Measurements from ENCODE around the gene RFT1.

The RFT1 gene

GRCh38 chr3:53126601-53127000 lies 3.6 kb downstream of the RFT1 start:
- TF ChIP-seq, protein P1, sequence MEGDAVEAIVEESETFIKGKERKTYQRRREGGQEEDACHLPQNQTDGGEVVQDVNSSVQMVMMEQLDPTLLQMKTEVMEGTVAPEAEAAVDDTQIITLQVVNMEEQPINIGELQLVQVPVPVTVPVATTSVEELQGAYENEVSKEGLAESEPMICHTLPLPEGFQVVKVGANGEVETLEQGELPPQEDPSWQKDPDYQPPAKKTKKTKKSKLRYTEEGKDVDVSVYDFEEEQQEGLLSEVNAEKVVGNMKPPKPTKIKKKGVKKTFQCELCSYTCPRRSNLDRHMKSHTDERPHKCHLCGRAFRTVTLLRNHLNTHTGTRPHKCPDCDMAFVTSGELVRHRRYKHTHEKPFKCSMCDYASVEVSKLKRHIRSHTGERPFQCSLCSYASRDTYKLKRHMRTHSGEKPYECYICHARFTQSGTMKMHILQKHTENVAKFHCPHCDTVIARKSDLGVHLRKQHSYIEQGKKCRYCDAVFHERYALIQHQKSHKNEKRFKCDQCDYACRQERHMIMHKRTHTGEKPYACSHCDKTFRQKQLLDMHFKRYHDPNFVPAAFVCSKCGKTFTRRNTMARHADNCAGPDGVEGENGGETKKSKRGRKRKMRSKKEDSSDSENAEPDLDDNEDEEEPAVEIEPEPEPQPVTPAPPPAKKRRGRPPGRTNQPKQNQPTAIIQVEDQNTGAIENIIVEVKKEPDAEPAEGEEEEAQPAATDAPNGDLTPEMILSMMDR (IDR thresholded peaks at IDR 0.05; ENCODE audit: low read depth, low read length): no peak
- DNase-seq (ENCODE audit: extremely low read depth, low read depth): no peak

DNA sequence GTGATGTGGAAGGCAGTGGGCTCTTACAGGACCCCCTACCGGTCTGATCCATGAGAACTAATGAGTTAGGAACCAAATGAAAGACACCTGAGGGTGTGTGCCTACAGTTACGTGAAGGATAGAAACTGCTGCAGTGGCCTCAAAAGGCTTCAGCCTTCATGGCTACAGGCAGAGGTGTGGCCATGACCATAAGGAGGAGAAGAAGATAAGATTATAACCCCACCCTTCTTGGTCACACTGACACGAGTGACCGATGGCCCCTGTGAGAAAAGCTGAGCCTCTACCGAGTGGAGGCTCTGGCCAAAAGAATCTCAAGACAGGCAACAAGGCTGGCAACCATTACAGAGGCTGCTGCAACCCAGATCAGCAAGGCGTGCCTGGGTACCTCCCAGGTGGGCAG lies 6.3 kb downstream of the RFT1 start:
- TF ChIP-seq, protein P1 (IDR thresholded peaks at IDR 0.05; ENCODE audit: low read depth, low read length): no peak
- no peak for DNase-seq (ENCODE audit: extremely low read depth, low read depth)

DNA sequence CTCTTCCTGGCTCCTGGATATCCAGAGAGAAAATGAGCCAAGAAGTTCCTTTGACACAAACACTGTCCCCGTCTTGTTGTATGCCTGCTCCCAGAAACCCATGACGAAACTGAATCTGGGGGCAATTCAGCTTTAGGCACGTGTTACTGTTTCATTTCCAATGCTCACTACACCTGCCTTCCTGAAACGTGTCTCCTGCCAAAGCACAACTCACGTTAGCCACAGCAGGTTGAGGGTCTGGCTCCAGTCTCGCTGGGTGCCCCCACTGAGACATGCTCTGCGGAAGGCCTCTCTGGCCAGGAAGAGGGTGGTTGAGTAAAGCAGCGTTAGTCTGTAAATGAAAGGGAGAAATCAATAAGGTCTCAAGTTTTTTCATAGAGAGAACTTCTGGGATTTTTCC lies 6.7 kb downstream of the RFT1 start:
- DNase-seq (ENCODE audit: extremely low read depth, low read depth): no peak
- TF ChIP-seq, protein P1 (IDR thresholded peaks at IDR 0.05; ENCODE audit: low read depth, low read length): no peak

DNA sequence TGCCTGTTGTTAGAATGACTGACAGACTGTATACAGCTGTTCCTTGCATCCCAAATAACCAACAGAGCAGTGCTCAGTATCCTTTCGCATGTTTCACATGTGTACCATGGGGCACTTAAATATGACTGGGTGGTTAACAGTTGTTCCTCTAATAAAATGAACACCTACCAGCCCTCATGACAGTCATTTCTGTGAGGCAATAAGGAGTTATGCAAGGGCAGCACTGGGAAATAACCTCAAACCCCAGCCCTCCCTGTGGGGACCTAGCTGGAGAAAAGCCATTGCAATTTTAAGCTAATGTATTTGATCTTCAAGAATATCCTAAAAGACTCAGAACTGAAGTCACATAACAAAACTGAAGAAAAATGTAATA lies 7.3 kb downstream of the RFT1 start:
- no peak for DNase-seq (ENCODE audit: extremely low read depth, low read depth)

GRCh38 chr3:53122255-53122932 lies 7.8 kb downstream of the RFT1 start:
- TF ChIP-seq, protein P1 (IDR thresholded peaks at IDR 0.05; ENCODE audit: low read depth, low read length): no peak
- no peak for DNase-seq (ENCODE audit: extremely low read depth, low read depth)

More for the DNA sequence above, 7.3 kb downstream of the RFT1 start:
- TF ChIP-seq, protein P1 (IDR thresholded peaks at IDR 0.05; ENCODE audit: low read depth, low read length): no peak

DNA sequence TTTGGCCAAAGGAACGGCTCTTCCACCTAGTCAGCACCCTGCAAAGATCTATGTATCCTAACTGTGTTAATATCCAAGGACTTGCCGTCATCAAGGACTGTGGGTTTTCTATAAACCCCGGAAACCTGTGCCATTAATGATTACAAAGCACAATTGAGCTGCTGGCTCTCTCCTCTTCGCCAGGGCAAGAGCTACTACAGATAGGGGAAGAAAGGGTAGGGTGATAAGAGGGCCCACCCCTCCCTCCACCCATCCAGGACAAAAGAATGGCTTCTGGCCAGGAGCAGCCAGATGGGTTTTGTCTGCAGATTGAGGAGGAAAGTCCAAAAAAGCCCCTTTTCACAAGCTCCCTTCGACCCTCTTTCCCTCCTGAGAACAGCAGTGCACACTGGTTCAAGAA lies 9.9 kb downstream of the RFT1 start:
- no peak for DNase-seq (ENCODE audit: extremely low read depth, low read depth)
- TF ChIP-seq, protein P1 (IDR thresholded peaks at IDR 0.05; ENCODE audit: low read depth, low read length): no peak

- no peak for DNase-seq (ENCODE audit: extremely low read depth, low read depth)
- TF ChIP-seq, protein P1 (IDR thresholded peaks at IDR 0.05; ENCODE audit: low read depth, low read length): no peak
Measured at GRCh38 chr3:53116956-53117355, 13.3 kb downstream of the RFT1 start.
